ENCODE data around the gene PARD3B. TPM values are rescaled to one million over a fixed set of nuclear protein-coding genes. Genes with fewer than 3 reads are reported as not detected.

Gene PARD3B
- total RNA-seq, 2 experiments from 2014 or later = 0.16 TPM; not detected in 1

DNA sequence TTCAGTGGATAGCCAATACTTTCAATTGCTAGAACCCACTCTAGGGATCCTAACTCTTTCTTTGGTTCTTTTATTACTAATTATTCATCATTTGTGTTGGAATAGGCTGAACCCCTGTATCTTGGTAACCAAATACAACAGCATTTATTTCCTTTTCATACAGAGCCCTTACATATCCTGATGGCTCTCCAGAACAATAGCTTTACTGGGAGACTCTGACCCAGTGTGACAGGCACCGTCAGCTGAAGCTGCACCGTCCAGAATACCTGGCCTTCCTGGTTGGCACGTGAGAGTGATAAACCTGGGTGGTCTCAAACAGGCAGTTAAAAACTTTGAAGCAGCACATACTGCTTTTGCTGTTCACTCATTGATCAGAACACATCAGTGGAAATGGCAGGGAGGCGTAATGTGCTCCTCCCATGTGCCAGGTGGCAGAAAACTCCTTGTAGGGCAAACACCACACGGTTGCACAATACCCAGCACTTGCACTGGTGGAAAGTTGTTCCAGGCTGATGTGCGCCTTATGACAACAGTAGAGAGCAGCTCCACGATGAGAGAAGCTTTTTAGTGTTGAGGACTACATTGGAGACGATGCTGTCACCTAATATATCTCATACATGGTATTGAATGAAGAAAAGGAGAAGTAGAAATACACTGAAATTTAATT is 456.2 kb downstream of the PARD3B start:
- Mint-ChIP-seq H3K4me3 (no peak overlapping the region), H3K27me3 (no peaks in the 10 kb centered on the region), H3K4me1 (peaks cover 7% of the 10 kb centered on the region), H3K9me3 (ENCODE audit: low read depth) (no peaks in the 10 kb centered on the region), H3K36me3 (no peaks in the 10 kb centered on the region), H3K27ac (no peak overlapping the region)
- CTCF ChIA-PET = no interaction called here
- DNase-seq = no peak
- ATAC-seq = no peak

DNA sequence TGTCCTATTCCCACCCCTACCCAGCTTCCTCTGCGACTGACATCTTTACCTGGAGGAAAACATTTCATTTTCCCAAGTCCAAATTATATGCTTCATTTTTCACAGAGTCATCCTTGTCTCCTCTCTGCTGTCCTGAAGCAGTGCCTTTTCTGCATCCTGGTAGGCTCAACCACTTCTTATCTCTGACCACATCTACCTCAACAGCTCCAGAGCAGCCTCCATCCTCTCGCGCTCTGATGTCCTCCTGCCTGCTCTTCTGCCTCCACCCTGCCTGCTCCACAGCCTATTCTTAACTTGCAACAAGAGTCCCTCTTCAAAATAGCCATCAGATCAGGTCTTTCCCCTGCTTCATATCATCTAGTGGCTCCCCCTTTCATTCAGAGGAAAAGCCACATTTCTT is 457.1 kb downstream of the PARD3B start:
- DNase-seq = no peak

DNA sequence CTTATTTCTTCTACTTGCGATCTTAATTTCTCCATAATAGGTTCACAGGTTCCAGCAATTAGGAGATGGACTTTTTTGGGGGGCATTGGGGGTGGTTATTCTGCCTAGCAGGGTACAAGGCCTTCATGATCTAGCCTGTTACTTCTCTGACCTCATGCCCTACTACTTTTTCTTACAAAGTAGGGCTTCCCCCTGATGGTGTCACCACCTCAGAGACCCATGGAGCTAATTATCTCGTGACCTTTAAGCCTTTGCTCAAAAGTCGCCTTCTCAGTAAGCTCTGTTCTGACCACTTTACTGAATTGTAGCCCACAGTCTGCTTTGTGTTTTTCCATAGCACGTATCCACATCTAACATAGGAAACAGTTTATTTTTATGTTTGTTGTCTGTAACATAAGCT is 458.0 kb downstream of the PARD3B start:
- ATAC-seq = no peak
- CTCF ChIA-PET = no interaction called here

More for the DNA sequence above, 457.1 kb downstream of the PARD3B start:
- Mint-ChIP-seq H3K36me3 (no peaks in the 10 kb centered on the region), H3K4me3 (no peak overlapping the region), H3K9me3 (ENCODE audit: low read depth) (peaks cover 2% of the 10 kb centered on the region), H3K27me3 (no peaks in the 10 kb centered on the region), H3K27ac (no peak overlapping the region), H3K4me1 (peaks cover 7% of the 10 kb centered on the region)
- CTCF ChIA-PET = no interaction called here
- ATAC-seq = no peak

DNA sequence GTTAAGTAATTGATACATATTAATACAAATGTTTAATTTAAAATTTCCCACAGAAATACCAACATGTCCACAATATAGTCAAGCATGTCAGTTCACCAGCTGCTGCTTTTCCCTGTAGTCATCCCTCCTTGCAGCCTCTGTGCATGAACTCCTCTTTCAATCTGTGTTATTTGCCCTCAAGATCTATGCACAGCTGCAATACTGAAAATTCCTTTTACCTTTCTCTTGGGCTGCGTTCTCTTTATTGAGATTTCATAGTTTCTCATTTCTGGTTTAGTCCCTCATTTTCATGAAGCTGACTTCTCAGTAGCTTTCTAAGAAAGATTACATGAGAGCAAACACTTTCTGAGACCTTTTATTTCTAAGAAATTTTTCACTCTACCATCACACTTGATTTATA is 464.9 kb downstream of the PARD3B start:
- Mint-ChIP-seq H3K9me3 (ENCODE audit: low read depth) (peaks cover 2% of the 10 kb centered on the region), H3K4me3 (no peak overlapping the region), H3K27me3 (no peaks in the 10 kb centered on the region), H3K27ac (no peak overlapping the region), H3K36me3 (no peaks in the 10 kb centered on the region), H3K4me1 (no peaks in the 10 kb centered on the region)
- CTCF ChIA-PET = no interaction called here
- no peak for DNase-seq
- no peak for ATAC-seq

More for the DNA sequence above, 458.0 kb downstream of the PARD3B start:
- H3K4me3 Mint-ChIP-seq = no peak overlapping the region
- H3K36me3 Mint-ChIP-seq = no peaks in the 10 kb centered on the region
- H3K4me1 Mint-ChIP-seq = peaks cover 7% of the 10 kb centered on the region
- no peaks in the 10 kb centered on the region for H3K27me3 Mint-ChIP-seq
- DNase-seq = no peak
- peaks cover 2% of the 10 kb centered on the region for H3K9me3 Mint-ChIP-seq (ENCODE audit: low read depth)
- no peak overlapping the region for H3K27ac Mint-ChIP-seq

DNA sequence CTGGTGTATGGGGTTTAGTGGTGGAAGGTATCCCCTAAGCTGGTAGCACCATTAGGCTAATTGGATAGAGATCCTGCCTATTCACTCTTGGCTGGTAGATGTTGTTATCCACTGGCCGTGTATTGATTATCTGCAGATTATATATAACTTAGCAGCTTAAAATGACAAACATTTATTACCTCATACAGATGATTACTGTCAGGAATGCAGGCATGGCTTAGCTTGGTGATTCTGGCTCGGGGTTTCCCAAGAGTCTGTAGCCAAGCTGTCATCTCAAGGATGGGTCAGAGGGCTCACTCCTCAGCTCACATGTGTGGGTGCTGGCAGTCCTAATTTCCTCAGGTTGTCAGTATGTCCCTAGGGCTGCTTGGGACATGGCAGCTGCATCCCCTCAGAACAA is 465.8 kb downstream of the PARD3B start:
- Mint-ChIP-seq H3K27ac (no peak overlapping the region), H3K9me3 (ENCODE audit: low read depth) (peaks cover 2% of the 10 kb centered on the region), H3K36me3 (no peaks in the 10 kb centered on the region), H3K27me3 (no peaks in the 10 kb centered on the region), H3K4me3 (no peak overlapping the region), H3K4me1 (no peaks in the 10 kb centered on the region)
- ATAC-seq = no peak
- DNase-seq = no peak
- CTCF ChIA-PET = no interaction called here

DNA sequence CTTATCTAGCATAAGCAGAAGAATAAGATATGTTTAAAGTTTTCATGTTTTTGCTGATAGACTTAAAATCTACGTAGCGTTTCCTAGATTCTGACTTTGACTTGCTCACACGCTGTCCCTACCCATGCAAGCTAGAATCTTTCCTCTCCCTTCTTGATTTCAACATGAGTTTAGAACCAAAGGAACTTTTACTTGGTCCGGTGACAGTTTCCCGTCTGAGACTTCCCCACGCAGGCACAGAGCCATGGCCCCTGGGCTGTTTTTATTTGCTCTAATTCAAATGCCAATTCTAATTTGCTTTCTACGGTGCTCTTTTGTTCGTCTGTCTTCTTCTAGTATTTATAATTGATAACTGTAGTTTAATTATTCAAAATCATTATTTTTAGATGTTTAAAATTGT is 467.7 kb downstream of the PARD3B start:
- Mint-ChIP-seq H3K9me3 (ENCODE audit: low read depth) (no peaks in the 10 kb centered on the region), H3K27ac (no peak overlapping the region), H3K4me1 (no peaks in the 10 kb centered on the region), H3K4me3 (no peak overlapping the region), H3K27me3 (no peaks in the 10 kb centered on the region), H3K36me3 (no peaks in the 10 kb centered on the region)
- CTCF ChIA-PET = no interaction called here
- DNase-seq (no peak), ATAC-seq (no peak)

DNA sequence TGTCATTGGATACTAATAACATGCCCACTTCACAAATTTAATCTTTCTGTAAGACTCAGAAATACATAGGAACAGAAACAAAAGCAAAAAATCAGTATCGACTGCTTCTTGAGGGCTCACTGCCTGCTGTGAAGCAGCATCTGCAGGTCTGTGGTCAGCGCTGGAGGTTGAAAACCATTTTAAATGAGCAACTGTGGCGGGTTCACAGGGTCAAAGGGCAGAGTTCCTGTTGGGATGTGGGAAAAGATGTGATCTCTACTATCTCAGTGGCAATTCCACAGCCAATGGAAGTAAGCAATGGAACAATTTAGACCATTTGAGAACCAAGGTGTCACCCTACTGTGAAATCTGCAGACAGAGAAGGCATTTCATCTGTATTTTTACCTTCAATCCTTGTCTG is 468.3 kb downstream of the PARD3B start:
- CTCF ChIA-PET = no interaction called here
- Mint-ChIP-seq H3K4me1 (no peaks in the 10 kb centered on the region), H3K4me3 (no peak overlapping the region), H3K36me3 (no peaks in the 10 kb centered on the region), H3K27me3 (no peaks in the 10 kb centered on the region), H3K27ac (no peak overlapping the region), H3K9me3 (ENCODE audit: low read depth) (no peaks in the 10 kb centered on the region)
- no peak for DNase-seq
- ATAC-seq = no peak

DNA sequence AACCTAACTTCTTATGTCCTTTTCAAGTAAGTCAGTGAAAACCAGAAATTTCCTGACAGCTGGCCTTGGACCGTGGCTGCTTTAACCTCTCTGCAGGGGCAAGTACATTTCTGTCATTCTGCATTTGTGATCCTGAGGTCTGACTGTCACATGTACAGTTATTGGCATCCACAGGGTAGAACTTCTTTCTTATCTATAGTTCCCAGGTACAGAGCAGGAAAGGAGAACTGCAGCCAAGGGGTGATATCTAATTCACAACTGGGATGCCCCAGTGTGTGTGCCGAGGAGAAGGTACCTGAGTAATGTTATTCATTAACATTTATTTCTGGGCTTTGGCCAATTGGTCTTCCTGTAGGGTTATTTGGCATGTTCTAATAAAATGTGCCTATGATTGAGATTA is 468.9 kb downstream of the PARD3B start:
- H3K9me3 Mint-ChIP-seq (ENCODE audit: low read depth) = no peaks in the 10 kb centered on the region
- no peak for ATAC-seq
- H3K27me3 Mint-ChIP-seq = no peaks in the 10 kb centered on the region
- DNase-seq = no peak
- H3K4me3 Mint-ChIP-seq = no peak overlapping the region
- H3K27ac Mint-ChIP-seq = no peak overlapping the region
- CTCF ChIA-PET = no interaction called here
- no peaks in the 10 kb centered on the region for H3K4me1 Mint-ChIP-seq
- no peaks in the 10 kb centered on the region for H3K36me3 Mint-ChIP-seq

DNA sequence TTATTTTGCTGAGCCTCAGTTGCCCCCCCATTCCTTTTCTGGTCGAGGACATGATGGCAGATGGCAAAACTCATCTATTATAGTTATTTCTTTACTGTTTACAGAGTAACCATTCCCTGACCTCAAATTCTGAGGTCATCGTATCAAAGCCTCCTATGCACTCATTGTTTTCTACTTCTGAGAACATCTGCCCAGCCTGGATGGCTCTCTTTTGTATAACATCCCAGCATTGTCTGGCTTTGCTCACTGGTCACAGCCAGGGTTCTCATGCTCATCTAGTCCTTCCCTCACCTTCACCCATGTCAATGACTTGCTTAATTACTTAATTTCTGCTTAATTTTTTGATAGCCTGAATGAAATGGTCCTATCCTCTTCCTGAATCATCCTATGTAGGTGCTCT is 472.1 kb downstream of the PARD3B start:
- CTCF ChIA-PET = no interaction called here

DNA sequence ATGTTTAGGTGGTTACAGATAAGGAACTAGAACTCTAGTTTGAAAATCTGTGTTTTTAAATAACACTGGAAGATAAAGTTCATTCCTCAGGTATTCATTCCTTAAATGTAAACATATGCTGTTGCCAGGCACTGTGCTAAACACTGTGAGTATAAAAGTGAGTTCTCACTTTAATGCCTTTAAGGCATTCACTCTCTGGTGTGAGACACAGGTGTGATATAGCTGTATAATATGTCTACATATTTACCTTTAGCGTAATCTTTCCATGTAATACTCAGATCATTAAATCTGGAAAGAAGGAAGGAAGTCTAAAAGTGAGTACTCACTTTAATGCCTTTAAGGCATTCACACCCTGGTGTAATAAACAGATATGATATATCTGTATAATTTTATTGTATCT is 472.6 kb downstream of the PARD3B start:
- no peak overlapping the region for H3K27ac Mint-ChIP-seq
- H3K4me1 Mint-ChIP-seq = no peaks in the 10 kb centered on the region
- no peak for ATAC-seq
- no peak overlapping the region for H3K4me3 Mint-ChIP-seq
- no peaks in the 10 kb centered on the region for H3K36me3 Mint-ChIP-seq
- no peak for DNase-seq
- H3K27me3 Mint-ChIP-seq = no peaks in the 10 kb centered on the region
- H3K9me3 Mint-ChIP-seq (ENCODE audit: low read depth) = no peaks in the 10 kb centered on the region
- CTCF ChIA-PET = no interaction called here

More for the DNA sequence above, 472.1 kb downstream of the PARD3B start:
- no peak overlapping the region for H3K4me3 Mint-ChIP-seq
- no peaks in the 10 kb centered on the region for H3K9me3 Mint-ChIP-seq (ENCODE audit: low read depth)
- ATAC-seq (no peak), DNase-seq (no peak)
- H3K4me1 Mint-ChIP-seq = no peaks in the 10 kb centered on the region
- H3K36me3 Mint-ChIP-seq = no peaks in the 10 kb centered on the region
- H3K27ac Mint-ChIP-seq = no peak overlapping the region
- H3K27me3 Mint-ChIP-seq = no peaks in the 10 kb centered on the region

DNA sequence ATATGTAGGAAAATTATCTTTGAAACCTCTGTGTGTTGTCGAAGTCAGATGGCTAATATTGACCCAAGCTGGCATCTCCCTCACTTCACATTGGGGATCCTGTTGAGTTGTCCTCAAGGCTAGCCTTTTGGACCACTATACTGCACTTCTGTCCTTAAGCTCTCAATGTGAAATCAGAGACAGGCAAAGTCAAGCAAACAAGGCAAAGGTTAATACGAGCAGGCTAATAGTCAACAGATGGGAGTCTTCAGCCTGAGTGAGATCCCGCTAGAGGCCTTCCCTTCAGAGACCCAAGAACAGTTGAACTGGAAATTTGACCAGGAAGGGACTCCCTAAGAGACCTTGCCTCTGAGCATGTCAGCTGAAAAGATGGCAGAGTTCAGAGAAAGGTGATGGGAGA is 475.4 kb downstream of the PARD3B start:
- Mint-ChIP-seq H3K27ac (no peak overlapping the region), H3K4me1 (peaks cover 4% of the 10 kb centered on the region), H3K4me3 (no peak overlapping the region), H3K9me3 (ENCODE audit: low read depth) (no peaks in the 10 kb centered on the region), H3K36me3 (no peaks in the 10 kb centered on the region), H3K27me3 (no peaks in the 10 kb centered on the region)
- no peak for DNase-seq
- ATAC-seq = no peak
- CTCF ChIA-PET = no interaction called here

DNA sequence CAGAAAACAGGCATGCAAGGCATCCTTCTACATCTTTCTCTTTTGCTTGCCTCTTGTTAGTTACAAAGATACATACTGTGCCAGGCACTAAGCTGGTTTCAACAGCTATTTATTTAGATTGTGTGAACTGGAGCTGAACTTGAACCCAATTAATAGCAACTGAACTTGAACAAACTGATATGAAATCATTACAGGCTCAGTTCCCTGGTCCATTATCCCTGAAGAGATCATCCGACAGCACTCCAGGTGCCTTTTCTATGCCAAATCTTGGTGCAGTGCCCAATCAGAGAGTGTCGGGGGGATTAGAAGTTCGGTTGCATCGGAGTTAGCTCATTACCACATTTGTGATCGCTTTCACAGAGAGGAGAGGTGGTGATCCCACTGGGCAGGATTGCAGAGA is 477.6 kb downstream of the PARD3B start:
- no peak for ATAC-seq
- no peak for DNase-seq
- H3K36me3 Mint-ChIP-seq = no peaks in the 10 kb centered on the region
- no peaks in the 10 kb centered on the region for H3K9me3 Mint-ChIP-seq (ENCODE audit: low read depth)
- CTCF ChIA-PET = interaction anchor here (1.2 kb wide), 1 partner anchor 14 kb away, joined by 3 read pairs; no protein-coding TSS in a partner anchor
- H3K4me3 Mint-ChIP-seq = no peak overlapping the region
- H3K27me3 Mint-ChIP-seq = no peaks in the 10 kb centered on the region
- peaks cover 6% of the 10 kb centered on the region for H3K4me1 Mint-ChIP-seq
- H3K27ac Mint-ChIP-seq = no peak overlapping the region

DNA sequence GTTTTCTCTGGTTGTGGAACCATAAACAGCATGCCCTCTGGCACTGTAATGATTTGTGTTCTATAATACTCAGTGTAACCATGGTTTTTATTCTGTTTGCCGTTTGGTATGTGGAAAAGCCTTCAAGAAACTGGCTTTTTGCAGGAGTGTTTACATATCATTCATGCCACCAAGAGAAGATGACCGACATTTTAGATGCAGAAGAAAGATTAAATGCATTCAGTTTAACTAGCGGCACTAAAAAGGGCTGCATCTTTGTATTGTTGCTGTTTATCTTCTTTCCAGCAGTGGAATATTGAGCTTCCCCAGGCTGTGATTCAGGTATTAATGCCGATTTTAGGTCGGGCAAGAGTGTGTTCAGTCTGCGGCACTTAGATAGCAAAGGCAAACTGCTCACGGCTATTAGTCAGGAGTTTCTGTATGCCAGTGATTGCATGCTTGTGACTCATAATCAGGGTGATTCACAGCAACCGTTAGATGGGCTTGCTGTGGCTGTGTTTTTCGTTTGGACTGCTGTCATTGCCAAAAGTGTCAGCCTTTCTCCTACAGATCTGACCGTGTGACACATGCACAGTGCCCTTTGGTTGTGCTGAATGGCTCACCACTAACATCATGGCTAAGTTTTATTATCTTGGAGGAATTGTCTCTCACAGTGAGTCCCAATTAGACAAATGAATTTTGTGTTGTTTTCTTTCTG is 479.7 kb downstream of the PARD3B start:
- Mint-ChIP-seq H3K4me1 (peaks cover 6% of the 10 kb centered on the region), H3K4me3 (no peak overlapping the region), H3K27me3 (no peaks in the 10 kb centered on the region), H3K36me3 (no peaks in the 10 kb centered on the region), H3K9me3 (ENCODE audit: low read depth) (no peaks in the 10 kb centered on the region), H3K27ac (no peak overlapping the region)
- DNase-seq (no peak), ATAC-seq (peak; percentile 61)
- CTCF ChIA-PET = no interaction called here

DNA sequence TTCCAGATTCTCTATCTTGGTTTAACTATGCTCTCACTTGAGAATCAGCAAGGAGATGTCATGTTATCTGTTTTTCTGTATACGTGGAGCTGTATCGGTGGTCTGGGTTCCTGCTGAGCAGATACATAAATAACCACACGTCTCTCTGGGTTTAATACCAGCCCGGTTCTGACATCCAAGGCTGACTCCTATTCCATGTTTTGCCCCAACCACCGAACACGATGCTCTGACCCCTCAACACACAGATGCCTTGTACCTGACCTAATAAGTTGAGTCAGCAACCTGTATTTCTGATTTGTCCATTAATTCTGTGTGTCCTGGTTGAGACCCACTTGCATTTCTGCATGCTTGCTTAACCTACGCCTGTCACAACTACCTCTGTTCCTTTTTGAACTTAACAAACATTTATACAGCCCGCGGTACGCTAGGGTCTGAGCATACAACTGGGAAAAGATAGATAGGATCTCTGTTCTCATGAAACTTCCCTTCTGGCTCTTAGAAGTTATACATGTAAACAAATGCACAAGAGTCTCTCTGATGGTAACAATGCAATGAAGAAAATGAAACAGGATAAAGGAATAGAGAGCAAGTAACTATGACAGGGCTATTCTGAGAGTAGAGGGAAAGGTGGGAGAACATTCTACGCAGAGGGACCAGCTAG is 480.4 kb downstream of the PARD3B start:
- ATAC-seq (no peak), DNase-seq (no peak)
- Mint-ChIP-seq H3K4me1 (peaks cover 6% of the 10 kb centered on the region), H3K27me3 (no peaks in the 10 kb centered on the region), H3K27ac (no peak overlapping the region), H3K4me3 (no peak overlapping the region), H3K36me3 (no peaks in the 10 kb centered on the region), H3K9me3 (ENCODE audit: low read depth) (no peaks in the 10 kb centered on the region)
- CTCF ChIA-PET = no interaction called here
